ENCODE data around the gene SELENOK. TPM values are rescaled to one million over a fixed set of nuclear protein-coding genes. Genes with fewer than 3 reads are reported as not detected.

The SELENOK gene
- total and polyA plus RNA-seq, 2 donors (not counting 3 experiments of a cell fraction or from before 2014, with no cell fraction given), result 26.1 to 35.2 TPM

DNA sequence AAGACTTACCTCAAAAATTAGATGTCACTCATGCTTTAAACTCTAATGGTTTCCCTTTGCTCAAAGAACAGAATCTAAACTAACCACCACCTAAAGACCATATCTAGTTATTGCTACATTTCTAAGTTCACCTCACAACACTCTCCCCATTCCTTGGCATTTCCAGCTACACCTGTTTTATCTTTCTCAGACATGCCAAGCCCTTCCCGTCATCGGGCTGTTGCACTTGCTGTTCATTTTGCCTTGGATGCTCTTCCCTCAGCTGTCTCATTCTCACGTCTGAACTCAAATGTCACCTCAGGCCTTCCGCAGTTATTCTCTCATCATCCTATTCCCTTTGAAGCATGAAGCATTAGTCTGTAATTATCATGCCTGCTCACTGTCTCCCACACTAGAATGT lies 8.7 kb downstream of the SELENOK start:
- BruUV-seq (replicated peaks), result no TSS peak
- Histone ChIP-seq H3K4me1 (ENCODE audit: control insufficient read depth, extremely low read depth, insufficient read depth, low read length) (peaks cover 10% of the 10 kb centered on the region), H3K27me3 (ENCODE audit: control insufficient read depth in 2 of 2, insufficient read depth in 2 of 2, low read length in 2 of 2) (no peaks in the 10 kb centered on the region), H3K36me3 (ENCODE audit: control insufficient read depth in 2 of 2, extremely low read depth in 1 of 2, insufficient read depth in 2 of 2, low read length in 2 of 2) (peaks cover 6 to 21% of the 10 kb centered on the region in 2 experiments), H3K9me3 (replicated peaks; ENCODE audit: control insufficient read depth, insufficient read depth, low read length) (no peaks in the 10 kb centered on the region), H4K20me1 (replicated peaks; ENCODE audit: control insufficient read depth, extremely low read depth, insufficient read depth, low read length) (no peaks in the 10 kb centered on the region), H3K9ac (replicated peaks; ENCODE audit: extremely low read depth, insufficient read depth, low read length) (no peak overlapping the region), H3K4me2 (ENCODE audit: insufficient read depth, low read length) (no peak overlapping the region), H3K9me1 (replicated peaks; ENCODE audit: control insufficient read depth, extremely low read depth, insufficient read depth, low read length) (no peaks in the 10 kb centered on the region), H3K27ac (ENCODE audit: insufficient read depth, low read depth, low read length) (no peak overlapping the region), H3K79me2 (ENCODE audit: control insufficient read depth, insufficient read depth, low read length) (peaks cover 13% of the 10 kb centered on the region), H2AFZ (ENCODE audit: low read depth, low read length) (no peak overlapping the region), H3K4me3 (replicated peaks in 1 of 3; ENCODE audit: insufficient read depth in 1 of 3, low read depth in 1 of 3, low read length in 3 of 3) (no peak overlapping the region)
- ChIA-PET POLR2A (interaction anchor here (2.2 kb wide), 1 partner anchor 9 kb away, joined by 6 read pairs; the partner anchor contains the start of gene SELENOK), CTCF (interaction anchor here (1.4 kb wide), 1 partner anchor 8 kb away, joined by 4 read pairs; the partner anchor contains the start of gene SELENOK)
- DNase-seq (ENCODE audit: low read depth, low spot score), result no peak
- TF ChIP-seq, protein P1, sequence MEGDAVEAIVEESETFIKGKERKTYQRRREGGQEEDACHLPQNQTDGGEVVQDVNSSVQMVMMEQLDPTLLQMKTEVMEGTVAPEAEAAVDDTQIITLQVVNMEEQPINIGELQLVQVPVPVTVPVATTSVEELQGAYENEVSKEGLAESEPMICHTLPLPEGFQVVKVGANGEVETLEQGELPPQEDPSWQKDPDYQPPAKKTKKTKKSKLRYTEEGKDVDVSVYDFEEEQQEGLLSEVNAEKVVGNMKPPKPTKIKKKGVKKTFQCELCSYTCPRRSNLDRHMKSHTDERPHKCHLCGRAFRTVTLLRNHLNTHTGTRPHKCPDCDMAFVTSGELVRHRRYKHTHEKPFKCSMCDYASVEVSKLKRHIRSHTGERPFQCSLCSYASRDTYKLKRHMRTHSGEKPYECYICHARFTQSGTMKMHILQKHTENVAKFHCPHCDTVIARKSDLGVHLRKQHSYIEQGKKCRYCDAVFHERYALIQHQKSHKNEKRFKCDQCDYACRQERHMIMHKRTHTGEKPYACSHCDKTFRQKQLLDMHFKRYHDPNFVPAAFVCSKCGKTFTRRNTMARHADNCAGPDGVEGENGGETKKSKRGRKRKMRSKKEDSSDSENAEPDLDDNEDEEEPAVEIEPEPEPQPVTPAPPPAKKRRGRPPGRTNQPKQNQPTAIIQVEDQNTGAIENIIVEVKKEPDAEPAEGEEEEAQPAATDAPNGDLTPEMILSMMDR (IDR thresholded peaks at IDR 0.05; ENCODE audit: extremely low read depth in 1 of 2, insufficient read depth in 1 of 2, low read depth in 1 of 2, low read length in 2 of 2), result no peak
- TF ChIP-seq POLR2A (IDR thresholded peaks at IDR 0.05; ENCODE audit: low read depth, low read length) (no peak), EZH2 (IDR thresholded peaks at IDR 0.05; ENCODE audit: borderline replicate concordance, low read depth, low read length, severe bottlenecking) (no peak), GATA2 (IDR thresholded peaks at IDR 0.05; ENCODE audit: insufficient read depth, insufficient read length, low read depth, low read length) (no peak), MYC (IDR thresholded peaks at IDR 0.05; ENCODE audit: low read depth, low read length) (no peak), POLR2AphosphoS5 (IDR thresholded peaks at IDR 0.05; ENCODE audit: insufficient read depth, low read depth, low read length) (no peak), JUN (IDR thresholded peaks at IDR 0.05; ENCODE audit: borderline replicate concordance, insufficient read depth, insufficient read length, low read depth) (no peak), MAX (IDR thresholded peaks at IDR 0.05; ENCODE audit: insufficient read depth, insufficient read length) (no peak), FOS (IDR thresholded peaks at IDR 0.05; ENCODE audit: borderline replicate concordance, insufficient read depth, low read length) (no peak)
- dilution Hi-C loops (cut with MboI; ENCODE audit: extremely low pct_ligation_motif_present, low sequenced_read_pairs), result no loop called here
- intact Hi-C loops (cut with micrococcal nuclease), result no loop called here
- FAIRE-seq, result no peak

Measured in endothelial cell of umbilical vein (primary cell).